8988T (cell line): ENCODE measurements around the gene INMT.
"Not testable (repeated sequence)": the region's sequence is repeated elsewhere in the genome, so short reads cannot be mapped to it uniquely, and the experiment has no call there.

Experiments
- DNase-seq: peaks from one replicate; pipeline ENCODE4 v3.0.0; 2011

INMT gene

GRCh38 chr7:30751696-30752273 lies at the start of gene INMT:
Gene INMT, plus strand, starts transcription at chr7:30752135. Its CDS starts 16 bp downstream, at chr7:30752151.
- no peak for DNase-seq

GRCh38 chr7:30702200-30702599 lies 49.7 kb upstream of the INMT start:
- no peak for DNase-seq

- DNase-seq, result no peak
Measured at GRCh38 chr7:30703756-30704155, 48.2 kb upstream of the INMT start.

- no peak for DNase-seq
Measured at GRCh38 chr7:30705008-30705407, 46.9 kb upstream of the INMT start.

- DNase-seq, result no peak
Measured at GRCh38 chr7:30705596-30705995, 46.3 kb upstream of the INMT start.

- DNase-seq, result no peak
Measured at GRCh38 chr7:30706316-30706715, 45.6 kb upstream of the INMT start.

GRCh38 chr7:30706908-30707307 lies 45.0 kb upstream of the INMT start:
- no peak for DNase-seq

GRCh38 chr7:30707391-30708357 lies 44.3 kb upstream of the INMT start:
- no peak for DNase-seq

- DNase-seq, result no peak
Measured at GRCh38 chr7:30708412-30708811, 43.5 kb upstream of the INMT start.

GRCh38 chr7:30708983-30709382 lies 43.0 kb upstream of the INMT start:
- DNase-seq, result no peak

GRCh38 chr7:30709549-30709948 lies 42.4 kb upstream of the INMT start:
- DNase-seq, result no peak

GRCh38 chr7:30710669-30711068 lies 41.3 kb upstream of the INMT start:
- DNase-seq, result no peak

GRCh38 chr7:30713392-30713791 lies 38.5 kb upstream of the INMT start:
- DNase-seq, result no peak

- DNase-seq, result no peak
Measured at GRCh38 chr7:30714129-30714528, 37.8 kb upstream of the INMT start.

- no peak for DNase-seq
Measured at GRCh38 chr7:30717181-30717580, 34.8 kb upstream of the INMT start.

GRCh38 chr7:30719434-30719833 lies 32.5 kb upstream of the INMT start:
- not testable (repeated sequence) for DNase-seq

- DNase-seq, result no peak
Measured at GRCh38 chr7:30721211-30721610, 30.7 kb upstream of the INMT start.

GRCh38 chr7:30722187-30722586 lies 29.7 kb upstream of the INMT start:
- DNase-seq, result no peak

GRCh38 chr7:30722671-30723070 lies 29.3 kb upstream of the INMT start:
- DNase-seq, result no peak

GRCh38 chr7:30723776-30724175 lies 28.2 kb upstream of the INMT start:
- no peak for DNase-seq

GRCh38 chr7:30726296-30727006 lies 25.5 kb upstream of the INMT start:
- no peak for DNase-seq

- no peak for DNase-seq
Measured at GRCh38 chr7:30727061-30727945, 24.6 kb upstream of the INMT start.
